Suppressor macrophage (primary cell): Measurements from ENCODE around the gene MCTP1.
A peak's percentile ranks its signal among the peaks of the same experiment; 100 is the strongest.
"Not testable (repeated sequence)": the region's sequence is repeated elsewhere in the genome, so short reads cannot be mapped to it uniquely, and the experiment has no call there.

Experiments used
- DNase-seq, 4 experiments: peaks; one replicate each; pipeline ENCODE4 v3.0.0-alpha.2; 2020 to 2022

The MCTP1 gene

DNA sequence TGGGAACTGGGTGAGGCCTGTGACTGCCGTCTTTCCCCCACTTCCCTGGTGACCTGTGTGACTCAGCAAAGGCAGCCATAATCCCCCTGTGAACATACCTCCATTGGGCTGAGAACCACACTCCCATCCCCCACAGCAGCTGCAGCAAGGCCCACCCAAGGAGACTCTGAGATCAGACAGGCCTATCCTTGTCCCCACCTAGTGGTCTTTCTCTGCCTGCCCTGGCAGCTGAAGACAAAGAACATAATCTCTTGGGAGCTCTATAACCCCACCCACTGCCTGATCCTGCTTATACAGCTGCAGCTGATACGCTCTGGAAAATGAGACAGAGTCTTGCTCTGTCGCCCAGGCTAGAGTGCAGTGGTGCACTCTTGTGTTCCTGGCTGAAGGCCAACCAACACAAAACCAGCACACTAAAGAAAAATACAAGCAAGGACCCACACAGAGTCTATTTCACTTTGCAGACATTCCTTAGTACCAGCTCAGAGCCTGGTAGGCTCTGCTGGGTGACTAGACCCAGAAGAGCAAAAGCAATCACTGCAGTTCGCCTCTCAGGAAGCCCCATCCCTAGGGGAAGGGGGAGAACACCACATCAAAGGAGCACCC is 106.7 kb downstream of the MCTP1 start:
- DNase-seq, result no peak

DNA sequence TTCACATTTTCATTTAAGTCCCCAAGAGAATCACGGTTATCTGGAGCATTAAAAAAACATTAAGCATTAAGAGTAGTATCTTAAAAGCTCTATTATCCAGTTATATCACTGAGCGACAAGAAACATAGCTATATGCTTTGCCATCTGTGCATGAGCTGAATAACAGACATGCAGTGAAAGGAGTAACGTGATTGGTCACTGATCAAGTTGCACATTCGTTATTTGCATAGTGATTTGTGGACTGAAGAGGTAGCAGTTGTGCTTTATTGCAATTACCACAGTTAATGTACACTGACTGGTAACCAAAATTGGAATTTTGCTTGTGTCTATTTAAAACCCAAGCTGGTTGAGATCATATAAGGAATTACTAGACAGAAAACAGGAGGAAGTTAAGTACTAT is 107.4 kb downstream of the MCTP1 start:
- DNase-seq, result no peak

GRCh38 chr5:95175106-95175505 is 109.8 kb downstream of the MCTP1 start:
- DNase-seq, result no peak

GRCh38 chr5:95172659-95173058 is 112.2 kb downstream of the MCTP1 start:
- no peak for DNase-seq

GRCh38 chr5:95164861-95165260 is 120.0 kb downstream of the MCTP1 start:
- no peak for DNase-seq

DNA sequence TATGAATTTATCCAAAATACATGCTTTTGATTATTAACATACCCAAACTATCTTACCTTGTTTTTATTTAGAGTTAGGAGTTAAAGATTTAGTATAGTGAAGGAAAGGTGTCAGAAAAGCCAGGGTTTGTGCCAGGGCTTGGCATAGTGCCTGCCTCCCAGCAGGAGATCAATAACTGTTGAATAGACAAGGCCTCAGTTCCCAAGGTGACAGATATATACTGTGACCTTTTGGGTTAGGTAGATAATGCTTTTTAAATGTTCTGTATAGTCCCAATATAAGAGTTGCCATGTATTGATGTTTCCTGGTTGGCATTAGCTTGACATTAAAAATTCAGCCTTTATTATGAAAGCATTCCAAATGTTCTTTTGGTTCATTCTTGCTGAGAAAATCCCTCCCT is 121.8 kb downstream of the MCTP1 start:
- DNase-seq, result no peak

GRCh38 chr5:95162231-95162992 is 122.5 kb downstream of the MCTP1 start:
- peak in 3 of 4 experiments; percentile 2 to 56 (median 51) for DNase-seq

DNA sequence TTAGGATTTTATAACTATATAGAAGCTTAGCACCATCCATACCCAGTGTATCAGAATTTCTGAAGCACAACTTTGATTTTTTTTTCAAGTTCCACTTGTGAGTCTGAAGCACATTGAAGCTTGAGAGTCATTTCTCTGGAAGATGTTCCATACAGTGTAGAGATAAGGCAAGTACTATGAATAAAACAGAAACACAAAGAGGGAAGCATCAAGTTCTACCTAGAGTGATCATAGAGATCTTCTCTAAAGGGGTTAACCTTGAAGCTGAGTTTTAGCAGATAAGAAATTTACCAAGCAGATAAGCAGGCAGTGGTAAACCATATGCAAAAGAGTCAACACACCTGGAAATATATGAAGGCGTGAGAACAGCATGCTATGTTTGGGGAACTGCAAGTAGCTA is 125.3 kb downstream of the MCTP1 start:
- no peak for DNase-seq

GRCh38 chr5:95155888-95156287 is 129.0 kb downstream of the MCTP1 start:
- DNase-seq, result no peak

- no peak for DNase-seq
These were observed 131.4 kb downstream of the MCTP1 start for GRCh38 chr5:95153511-95153910.

- peak in 2 of 4 experiments; percentile 27 to 30 for DNase-seq
These were observed 132.4 kb downstream of the MCTP1 start for GRCh38 chr5:95152535-95152934.

DNA sequence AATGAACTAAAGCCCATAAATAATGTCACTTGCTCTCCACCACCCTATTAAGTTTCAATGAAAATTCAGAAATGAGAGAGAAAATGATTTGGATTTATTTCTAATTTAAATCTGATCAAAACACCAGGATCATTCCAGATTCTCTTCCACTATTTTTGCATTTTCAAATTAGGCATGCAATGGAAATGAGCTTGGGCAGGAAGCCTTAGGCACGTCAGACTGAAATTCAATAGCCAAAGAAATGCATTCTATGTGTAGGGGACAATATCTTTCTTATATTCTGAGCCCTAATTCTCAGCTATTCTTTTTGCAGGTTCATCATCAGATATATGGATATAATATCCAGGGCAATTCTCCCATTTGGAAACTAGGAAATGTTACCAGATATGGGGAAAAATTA is 132.8 kb downstream of the MCTP1 start:
- DNase-seq, result no peak

DNA sequence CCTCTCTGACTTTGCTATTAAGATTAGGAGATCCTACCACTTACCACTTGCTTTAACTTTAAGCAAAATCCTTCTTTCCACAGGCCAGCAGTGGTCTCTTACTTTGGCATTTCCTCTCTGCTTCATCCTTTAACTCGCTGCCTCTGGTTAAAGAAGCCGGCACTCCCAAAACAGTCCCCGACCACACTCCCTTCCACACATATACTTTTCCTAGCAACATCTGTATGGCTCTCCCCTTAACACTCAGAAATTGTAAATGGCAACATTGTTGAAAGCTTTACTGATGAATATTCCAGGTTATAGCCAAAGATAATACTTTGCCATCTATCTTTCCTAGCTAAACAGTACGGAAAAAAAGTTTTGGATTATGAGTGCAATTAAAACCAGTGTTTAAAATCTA is 133.2 kb downstream of the MCTP1 start:
- no peak for DNase-seq

DNA sequence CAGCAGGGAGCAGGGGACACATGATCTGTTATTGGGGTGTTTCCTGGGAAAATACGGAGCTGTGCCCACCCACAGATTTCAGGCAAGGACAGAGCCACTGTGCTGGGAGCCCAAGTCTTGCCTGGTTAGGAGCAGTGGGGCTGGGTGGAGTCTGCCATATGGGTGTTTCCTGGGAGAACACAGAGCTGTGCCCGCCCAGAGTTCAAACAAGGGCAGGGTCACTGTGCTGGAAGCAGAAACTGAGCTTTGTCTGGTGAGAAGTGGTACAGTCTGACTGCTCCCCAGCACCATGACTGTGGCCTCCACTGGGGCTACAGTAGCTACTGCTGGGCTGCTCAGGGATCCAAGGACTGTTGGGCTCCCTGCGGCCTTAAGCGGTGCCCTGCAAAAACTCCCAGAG is 135.5 kb downstream of the MCTP1 start:
- DNase-seq, result no peak

DNA sequence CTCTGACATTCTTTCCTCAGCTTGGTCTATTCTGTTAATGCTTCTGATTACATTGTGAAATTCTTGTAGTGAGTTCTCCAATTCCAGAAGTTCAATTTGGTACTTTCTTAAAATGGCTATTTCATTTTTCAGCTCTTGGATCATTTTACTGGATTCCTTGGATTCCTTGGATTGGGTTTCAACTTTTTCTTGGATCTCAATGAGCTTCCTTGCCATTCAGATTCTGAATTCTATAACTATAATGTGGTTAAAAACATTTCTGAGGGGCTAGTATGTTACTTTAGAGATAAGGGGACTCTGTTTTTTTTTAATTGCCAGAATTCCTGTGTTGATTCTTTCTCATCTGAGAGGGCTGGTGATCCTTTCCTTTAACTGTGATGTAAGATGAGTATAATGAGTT is 136.4 kb downstream of the MCTP1 start:
- no peak for DNase-seq

- DNase-seq, result not testable (repeated sequence)
These were observed 141.0 kb downstream of the MCTP1 start for GRCh38 chr5:95143858-95144257.

- DNase-seq, result no peak
These were observed 142.7 kb downstream of the MCTP1 start for GRCh38 chr5:95142145-95142544.

DNA sequence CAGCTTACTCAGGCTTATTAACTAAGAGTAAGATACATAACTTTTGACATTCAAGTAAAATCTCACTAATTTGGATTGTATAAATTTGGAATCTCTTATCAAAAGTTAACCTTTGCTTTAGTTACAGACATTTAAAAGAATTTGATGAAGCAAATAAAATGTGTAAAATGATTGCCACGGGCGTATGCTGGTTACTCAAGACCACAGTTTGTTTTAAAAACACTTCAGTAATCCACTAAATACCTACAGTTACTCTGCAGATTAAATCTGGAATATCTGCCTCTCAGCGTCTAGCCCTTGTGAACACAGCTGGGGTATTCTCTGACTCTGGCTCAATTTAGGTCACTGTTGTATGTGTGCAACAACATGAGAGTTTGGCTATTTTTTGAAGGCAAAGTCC is 143.8 kb downstream of the MCTP1 start:
- DNase-seq, result no peak

GRCh38 chr5:95134326-95134725 is 150.6 kb downstream of the MCTP1 start:
- no peak for DNase-seq

- DNase-seq, result no peak
These were observed 152.8 kb downstream of the MCTP1 start for GRCh38 chr5:95132096-95132495.

DNA sequence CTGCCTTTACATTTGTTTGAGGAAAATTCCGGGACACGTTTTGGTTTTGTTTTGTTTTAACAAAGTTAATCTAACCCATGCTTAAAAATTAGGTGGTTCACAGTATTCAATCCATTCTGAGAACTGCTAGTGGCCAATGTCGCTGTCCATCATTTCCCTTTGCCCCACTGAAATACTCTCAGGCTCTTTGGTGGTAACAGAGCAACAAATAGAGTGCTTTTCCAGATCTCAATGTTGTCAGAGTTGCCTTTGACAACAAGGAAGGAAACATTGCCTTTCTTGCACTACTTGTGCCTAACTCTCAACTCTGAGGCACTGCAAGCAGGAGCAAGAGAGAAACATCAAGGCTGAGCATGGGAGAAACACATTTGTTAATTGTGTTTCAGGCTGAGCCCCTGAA is 154.0 kb downstream of the MCTP1 start:
- no peak for DNase-seq

DNA sequence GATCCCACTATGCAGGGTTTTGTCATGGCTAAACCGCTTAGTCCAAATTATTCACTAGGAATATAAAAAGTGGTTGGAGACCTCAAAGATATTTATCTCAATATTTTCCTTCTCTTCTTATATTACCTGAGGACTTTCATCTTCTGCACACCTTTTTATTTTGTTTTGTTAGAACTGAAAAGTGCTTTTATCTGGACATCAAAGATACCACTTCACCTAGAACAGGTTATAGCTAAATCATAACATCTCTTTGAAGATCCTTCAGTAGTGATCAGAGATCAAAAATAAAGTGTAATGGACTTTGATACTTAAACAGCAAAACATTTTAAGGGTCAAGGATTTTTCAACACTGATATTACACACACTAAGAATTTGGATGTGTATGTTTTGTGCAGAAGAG is 160.2 kb downstream of the MCTP1 start:
- no peak for DNase-seq

DNA sequence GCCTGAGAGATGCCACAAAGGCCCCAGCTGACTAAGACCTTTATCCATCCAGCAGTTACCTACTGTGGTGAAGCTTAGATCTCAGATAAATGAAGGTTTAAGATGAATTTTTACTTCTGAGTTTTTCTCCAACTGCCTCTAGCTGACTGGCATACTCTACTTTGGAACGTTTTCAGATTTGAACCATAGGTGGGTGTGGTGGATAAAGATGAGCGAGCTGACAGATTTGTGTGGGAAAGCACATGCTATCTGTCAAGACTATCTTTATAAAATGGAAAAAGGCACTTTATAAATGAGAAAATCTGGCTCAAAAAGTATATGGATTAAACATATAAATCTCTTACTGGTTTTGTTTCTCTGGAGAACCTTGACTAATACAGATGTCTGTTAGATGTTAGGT is 160.8 kb downstream of the MCTP1 start:
- DNase-seq, result no peak

DNA sequence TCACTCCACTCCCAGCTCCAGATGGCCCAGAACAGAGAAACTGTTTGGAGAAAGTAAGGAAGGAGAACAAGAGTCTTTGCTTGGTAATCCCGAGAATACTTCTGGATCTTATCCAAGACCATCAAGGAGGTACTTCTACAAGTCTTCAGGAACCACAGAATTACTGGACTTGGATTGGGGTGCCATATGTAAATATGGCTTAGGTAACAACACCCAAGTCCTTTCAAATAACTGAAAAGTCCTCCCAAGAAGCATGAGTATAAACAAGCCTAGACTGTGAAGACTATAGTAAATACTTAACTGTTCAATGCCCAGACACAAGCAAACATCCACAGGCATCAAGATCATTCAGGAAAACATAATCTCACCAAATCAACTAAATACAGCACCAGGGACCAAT is 170.0 kb downstream of the MCTP1 start:
- no peak for DNase-seq

DNA sequence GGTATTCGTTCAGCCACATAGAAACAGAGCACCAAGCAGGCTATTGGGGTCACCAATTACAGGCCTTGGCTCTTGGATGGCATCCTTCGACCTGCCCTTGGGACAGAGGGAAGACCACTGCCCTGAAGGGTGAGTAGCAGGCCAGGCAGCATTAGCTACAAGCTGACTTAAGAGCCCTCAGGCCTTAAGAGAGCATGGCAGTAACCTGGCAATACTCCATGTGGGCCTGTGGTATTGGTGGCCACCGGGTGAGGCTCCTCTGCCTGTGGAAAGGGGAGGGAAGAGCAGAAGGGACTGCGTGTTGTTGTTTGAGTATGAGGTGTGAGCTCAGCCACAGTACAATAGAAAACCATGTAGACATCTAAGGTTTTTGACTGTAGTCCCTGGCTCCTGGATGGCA is 170.6 kb downstream of the MCTP1 start:
- no peak for DNase-seq
